ENCODE data around the gene ID4.

The ID4 gene

DNA sequence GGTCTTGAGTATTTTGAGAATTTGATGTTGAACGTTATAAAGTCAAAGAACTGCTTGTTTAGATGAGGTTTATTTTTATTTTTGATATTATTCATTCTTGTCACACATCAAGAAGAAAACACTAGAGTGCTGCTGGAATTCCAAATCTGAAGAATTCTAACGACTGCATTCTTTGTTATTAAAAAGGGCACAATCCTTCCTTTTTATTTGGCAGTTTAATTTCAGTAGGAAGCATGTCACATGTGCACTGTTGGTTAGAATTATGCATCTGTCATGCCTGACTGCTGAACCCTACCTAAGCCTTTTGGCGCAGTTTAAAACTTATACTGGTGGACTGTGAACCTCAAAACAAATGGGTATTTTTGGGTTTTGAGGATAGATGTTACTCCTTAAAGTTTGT, 4.0 kb downstream of the ID4 start:
- TF ChIP-seq ZFX (IDR thresholded peaks at IDR 0.05), result no peak
- TF ChIP-seq, protein P1, sequence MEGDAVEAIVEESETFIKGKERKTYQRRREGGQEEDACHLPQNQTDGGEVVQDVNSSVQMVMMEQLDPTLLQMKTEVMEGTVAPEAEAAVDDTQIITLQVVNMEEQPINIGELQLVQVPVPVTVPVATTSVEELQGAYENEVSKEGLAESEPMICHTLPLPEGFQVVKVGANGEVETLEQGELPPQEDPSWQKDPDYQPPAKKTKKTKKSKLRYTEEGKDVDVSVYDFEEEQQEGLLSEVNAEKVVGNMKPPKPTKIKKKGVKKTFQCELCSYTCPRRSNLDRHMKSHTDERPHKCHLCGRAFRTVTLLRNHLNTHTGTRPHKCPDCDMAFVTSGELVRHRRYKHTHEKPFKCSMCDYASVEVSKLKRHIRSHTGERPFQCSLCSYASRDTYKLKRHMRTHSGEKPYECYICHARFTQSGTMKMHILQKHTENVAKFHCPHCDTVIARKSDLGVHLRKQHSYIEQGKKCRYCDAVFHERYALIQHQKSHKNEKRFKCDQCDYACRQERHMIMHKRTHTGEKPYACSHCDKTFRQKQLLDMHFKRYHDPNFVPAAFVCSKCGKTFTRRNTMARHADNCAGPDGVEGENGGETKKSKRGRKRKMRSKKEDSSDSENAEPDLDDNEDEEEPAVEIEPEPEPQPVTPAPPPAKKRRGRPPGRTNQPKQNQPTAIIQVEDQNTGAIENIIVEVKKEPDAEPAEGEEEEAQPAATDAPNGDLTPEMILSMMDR (conservative IDR thresholded peaks at IDR 0.05), result no peak
- no peak overlapping the region for H3K27ac ChIP-seq

- H3K27ac ChIP-seq, result no peak overlapping the region
These were observed 5.0 kb downstream of the ID4 start for GRCh38 chr6:19842030-19842615.

DNA sequence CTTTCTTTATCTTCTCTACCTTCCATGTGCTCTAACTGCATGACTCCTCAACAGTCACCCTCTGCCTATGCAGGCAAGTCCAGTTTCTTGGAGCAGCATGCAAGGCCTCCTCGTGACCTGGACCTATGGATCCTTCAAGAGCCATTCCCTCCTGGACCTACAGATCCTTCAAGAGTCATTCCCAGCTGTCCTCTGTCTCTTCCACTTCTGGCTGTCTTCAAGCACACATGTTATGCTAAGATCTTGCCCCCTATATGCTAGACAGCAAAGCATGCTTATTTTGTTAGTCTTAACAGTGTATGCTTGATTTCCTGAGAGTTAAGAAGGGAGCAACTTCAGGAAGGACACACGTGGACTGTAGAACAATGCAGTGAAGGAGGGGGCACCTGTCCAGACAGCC, 7.5 kb downstream of the ID4 start:
- TF ChIP-seq, protein P1 (conservative IDR thresholded peaks at IDR 0.05), result no peak
- no peak for TF ChIP-seq ZFX (IDR thresholded peaks at IDR 0.05)
- no peak overlapping the region for H3K27ac ChIP-seq

More at GRCh38 chr6:19842030-19842615, 5.0 kb downstream of the ID4 start:
- TF ChIP-seq ZFX (IDR thresholded peaks at IDR 0.05), result no peak

- TF ChIP-seq ZFX (IDR thresholded peaks at IDR 0.05), result no peak
- TF ChIP-seq, protein P1 (conservative IDR thresholded peaks at IDR 0.05), result no peak
These were observed 8.3 kb downstream of the ID4 start for GRCh38 chr6:19845266-19846041.

GRCh38 chr6:19848465-19849029, 11.4 kb downstream of the ID4 start:
- no peak for TF ChIP-seq ZFX (IDR thresholded peaks at IDR 0.05)
- TF ChIP-seq, protein P1 (conservative IDR thresholded peaks at IDR 0.05), result no peak
- no peak overlapping the region for H3K27ac ChIP-seq

More at GRCh38 chr6:19845266-19846041, 8.3 kb downstream of the ID4 start:
- no peak overlapping the region for H3K27ac ChIP-seq

- no peak overlapping the region for H3K27ac ChIP-seq
- TF ChIP-seq ZFX (IDR thresholded peaks at IDR 0.05), result no peak
- TF ChIP-seq, protein P1 (conservative IDR thresholded peaks at IDR 0.05), result no peak
These were observed 12.0 kb downstream of the ID4 start for GRCh38 chr6:19849196-19849595.

DNA sequence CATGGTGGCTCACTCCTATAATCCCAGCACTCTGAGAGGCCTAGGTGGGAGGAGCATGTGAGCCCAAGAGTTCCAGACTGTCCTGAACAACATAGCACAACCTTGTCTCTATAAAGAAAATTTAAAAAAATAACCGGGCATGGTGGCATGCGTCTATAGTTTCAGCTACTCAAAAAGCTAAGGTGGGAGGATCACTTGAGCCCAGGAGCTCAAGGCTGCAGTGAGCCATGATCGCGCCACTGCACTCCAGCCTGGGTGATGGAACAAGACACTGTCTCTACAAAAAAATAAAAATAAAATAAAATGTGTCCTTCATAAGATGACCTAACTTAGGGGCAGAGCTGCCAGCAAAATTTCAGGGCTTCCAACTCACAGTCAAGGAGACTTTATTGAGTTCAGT, 12.6 kb downstream of the ID4 start:
- TF ChIP-seq, protein P1 (conservative IDR thresholded peaks at IDR 0.05), result no peak
- no peak for TF ChIP-seq ZFX (IDR thresholded peaks at IDR 0.05)
- H3K27ac ChIP-seq, result no peak overlapping the region
